Inflammatory macrophage treated with lipopolysaccharide for 4 hours (primary cell): Measurements from ENCODE around the gene SH3BP2.

ENCODE experiments used
- DNase-seq: peaks from one replicate; pipeline ENCODE4 v3.0.0-alpha.2; 2020

Gene SH3BP2

GRCh38 chr4:2792396-2792710, 532 bp upstream of the SH3BP2 start:
- DNase-seq: no peak

GRCh38 chr4:2793586-2794485, 951 bp downstream of the SH3BP2 start:
- peak; percentile 90 for DNase-seq

DNA sequence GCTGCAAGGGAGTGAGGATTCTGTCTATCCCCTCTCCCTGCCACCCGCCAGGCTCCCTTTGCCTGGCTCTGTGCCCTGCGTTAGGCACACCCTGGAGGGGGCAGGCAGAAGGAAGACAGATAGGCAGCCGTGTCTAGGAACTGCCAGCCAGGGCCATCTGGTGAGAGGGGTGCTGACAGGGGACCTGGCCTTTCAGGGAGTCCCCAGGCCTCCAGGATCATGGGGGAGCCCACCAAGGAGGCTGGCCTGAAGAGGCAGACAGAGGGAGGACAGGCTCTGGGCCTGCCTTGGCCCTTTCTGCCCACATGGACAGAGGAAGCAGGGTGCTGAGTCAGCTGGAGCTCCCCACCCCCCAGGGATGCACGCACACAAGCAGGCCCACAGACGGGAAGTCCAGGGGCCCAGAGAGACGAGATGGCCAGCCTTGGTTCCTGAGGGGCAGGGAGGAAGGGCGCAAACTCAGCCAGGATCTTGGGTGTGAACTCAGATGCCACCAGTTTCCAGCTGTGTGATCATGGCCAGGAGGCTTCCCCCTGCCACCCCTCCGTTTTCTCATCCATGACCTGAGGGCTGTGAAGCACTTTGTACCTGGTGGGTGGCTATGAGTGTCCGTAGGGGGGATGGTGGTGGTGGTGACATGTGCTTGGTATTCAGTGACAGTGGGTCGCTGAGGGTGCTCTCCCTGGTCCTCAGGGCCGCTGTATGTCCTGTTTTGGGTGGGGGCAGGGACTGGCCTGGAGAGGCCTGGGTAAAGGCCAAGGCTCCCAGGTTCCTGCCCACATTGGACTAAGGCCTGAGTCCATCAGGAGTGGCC, 1.8 kb downstream of the SH3BP2 start:
- peak; percentile 76 for DNase-seq

GRCh38 chr4:2795300-2795892, 2.5 kb downstream of the SH3BP2 start:
- DNase-seq: no peak

DNA sequence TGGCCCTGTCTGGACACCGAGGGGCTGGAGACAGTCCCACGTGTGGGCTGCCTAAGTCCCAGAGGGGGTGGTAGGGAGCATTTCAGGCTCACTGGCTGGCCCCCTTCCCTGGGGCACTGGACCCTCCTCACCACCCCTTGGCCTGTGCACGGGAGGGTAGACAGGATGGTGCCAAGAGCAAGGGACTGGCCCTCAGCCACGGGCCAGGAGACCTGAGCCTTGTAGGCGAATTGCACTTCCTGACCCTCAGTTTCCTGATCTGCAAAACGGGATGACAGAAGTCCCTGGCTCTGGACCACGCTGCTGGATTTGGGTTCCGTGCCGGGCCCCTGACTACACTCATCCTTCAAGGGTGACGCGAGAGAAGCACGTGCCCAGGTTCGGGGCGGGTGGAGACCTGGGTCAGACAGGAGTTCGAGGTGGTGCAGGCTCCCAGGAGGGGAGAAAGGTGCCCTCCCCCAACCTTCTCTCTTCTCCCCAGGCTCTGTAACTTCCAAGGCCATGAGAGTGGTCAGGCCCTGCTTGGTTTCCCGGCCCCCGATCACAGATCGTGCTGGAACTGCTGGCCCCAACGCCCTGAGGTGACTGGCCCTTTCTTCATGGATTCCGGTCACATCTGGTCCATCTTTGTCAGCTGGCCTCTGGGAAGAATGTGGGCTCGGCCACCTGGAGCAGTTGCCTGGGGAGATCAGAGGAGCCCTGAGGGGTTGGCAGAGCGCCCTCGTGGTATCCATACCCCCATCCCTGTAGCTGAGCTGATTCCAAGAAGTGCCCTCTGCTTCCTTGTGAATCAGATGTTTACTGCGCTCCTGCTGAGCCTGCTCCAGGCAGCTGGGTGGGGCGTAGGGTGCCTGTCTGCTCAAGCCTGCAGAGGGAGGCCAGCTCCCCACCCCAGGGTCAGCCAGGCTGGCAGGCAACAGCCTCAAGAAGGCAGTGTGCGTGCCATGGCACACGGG, 3.3 kb downstream of the SH3BP2 start:
- DNase-seq: no peak

GRCh38 chr4:2796849-2797544, 4.1 kb downstream of the SH3BP2 start:
- DNase-seq: no peak

DNA sequence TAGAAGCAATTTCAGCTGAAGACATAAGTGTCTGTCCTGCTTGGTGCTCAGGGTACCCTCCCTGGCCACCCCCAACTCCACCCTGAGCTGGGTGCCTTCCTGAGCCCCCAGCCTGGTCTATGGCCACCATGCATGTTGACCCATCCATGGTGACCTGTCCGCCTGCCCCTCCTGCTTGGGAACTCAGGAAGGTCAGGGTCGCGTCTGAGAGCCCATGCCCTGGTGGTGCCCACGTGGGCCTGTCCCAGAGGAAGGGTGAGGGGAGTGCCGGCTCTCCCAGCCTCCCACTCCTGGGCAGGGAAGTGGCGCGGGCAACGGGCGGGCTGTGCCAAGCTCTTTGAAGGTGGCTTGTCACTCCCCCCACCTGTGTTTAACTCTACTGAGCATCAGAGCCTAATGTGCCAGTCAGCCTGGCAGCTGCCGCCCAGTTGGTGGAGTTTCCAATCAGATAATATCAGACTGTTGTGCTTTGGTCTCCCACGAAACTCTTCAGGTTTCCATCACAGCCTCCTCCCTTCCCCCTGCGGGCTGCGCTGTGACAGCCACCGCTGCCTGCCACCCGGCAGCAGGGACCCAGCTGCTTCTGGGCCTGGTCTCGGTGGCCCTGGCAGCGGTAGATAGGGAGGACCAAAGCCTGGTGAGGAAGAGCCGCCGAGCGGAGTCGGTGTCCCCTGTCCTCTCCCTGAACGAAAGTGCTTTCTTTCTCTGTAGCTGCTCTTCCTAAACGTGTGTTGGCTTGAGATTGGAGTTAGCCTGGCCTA, 4.8 kb downstream of the SH3BP2 start:
- no peak for DNase-seq

- DNase-seq: peak; percentile 90
Measured at GRCh38 chr4:2798399-2799223, 5.7 kb downstream of the SH3BP2 start.

DNA sequence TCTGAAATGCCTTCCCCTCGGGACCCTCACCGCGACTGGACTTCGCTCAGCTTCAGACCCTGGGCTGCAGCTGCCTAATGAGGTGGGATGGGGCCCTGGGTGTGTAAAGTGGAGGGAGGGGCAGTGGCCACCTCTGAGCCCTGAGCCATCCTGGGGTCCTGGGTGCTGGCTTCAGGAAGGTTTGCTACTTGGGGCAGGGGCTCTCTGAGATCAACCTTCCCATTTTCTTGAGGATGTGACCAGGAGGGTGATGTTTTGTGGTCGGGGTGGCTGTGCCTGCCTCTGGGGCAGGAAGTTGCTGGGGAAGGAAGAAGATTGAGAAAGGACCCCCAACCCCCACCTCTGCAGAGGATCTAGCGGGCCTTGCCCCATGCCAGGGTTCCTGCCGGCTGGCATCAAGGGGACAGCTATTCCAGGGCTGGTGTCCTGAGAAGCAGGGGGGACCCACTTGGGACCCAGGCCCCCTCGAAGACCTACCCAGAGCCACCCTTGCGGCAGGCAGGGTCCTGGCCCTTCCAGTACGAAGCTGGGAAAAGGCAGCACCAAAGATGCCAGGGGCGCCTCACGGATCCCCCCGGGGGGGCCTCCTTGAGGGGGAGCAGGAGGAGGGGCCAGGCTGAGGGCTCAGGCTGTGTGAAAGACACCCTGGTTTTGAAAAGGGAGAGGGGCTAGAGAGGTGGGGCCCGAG, 6.5 kb downstream of the SH3BP2 start:
- peak; percentile 65 for DNase-seq

DNA sequence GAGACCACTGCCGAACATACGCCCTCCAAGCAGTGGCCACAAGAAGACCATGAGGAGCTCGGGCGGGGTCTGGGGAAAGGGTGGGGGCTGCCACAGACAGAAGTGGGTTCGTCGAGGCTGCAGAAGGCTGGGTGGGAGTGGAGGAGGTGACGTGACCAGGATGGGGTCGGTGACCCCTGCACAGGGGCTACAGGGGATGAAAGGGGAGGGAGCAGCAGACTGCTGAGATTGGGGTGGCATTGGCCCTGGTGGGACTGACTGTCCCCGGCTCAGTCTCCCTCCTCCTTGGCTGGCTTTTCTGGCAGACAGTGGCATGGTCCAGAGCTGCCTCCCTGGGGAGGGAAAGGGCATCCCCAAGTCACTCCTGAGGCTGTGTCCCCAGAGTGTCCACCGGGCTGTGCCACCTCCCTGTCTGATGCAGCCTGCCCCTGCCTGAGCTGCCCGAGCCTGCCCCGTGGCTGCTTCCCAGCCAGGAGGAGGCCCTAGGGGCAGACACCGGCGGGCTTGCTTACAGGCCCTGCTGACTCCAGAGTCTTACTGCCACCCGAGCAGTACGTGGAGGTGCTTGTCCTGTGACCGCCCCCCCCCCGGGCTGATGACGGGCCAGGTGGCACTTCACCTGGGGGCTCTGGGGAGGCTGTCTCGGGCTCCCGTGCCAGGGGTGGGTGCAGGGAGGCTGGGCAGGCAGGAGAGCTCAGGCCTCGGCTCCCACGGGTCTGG, 7.2 kb downstream of the SH3BP2 start:
- DNase-seq: peak; percentile 49

- DNase-seq: peak; percentile 98
Measured at GRCh38 chr4:2800691-2801596, 8.1 kb downstream of the SH3BP2 start.

DNA sequence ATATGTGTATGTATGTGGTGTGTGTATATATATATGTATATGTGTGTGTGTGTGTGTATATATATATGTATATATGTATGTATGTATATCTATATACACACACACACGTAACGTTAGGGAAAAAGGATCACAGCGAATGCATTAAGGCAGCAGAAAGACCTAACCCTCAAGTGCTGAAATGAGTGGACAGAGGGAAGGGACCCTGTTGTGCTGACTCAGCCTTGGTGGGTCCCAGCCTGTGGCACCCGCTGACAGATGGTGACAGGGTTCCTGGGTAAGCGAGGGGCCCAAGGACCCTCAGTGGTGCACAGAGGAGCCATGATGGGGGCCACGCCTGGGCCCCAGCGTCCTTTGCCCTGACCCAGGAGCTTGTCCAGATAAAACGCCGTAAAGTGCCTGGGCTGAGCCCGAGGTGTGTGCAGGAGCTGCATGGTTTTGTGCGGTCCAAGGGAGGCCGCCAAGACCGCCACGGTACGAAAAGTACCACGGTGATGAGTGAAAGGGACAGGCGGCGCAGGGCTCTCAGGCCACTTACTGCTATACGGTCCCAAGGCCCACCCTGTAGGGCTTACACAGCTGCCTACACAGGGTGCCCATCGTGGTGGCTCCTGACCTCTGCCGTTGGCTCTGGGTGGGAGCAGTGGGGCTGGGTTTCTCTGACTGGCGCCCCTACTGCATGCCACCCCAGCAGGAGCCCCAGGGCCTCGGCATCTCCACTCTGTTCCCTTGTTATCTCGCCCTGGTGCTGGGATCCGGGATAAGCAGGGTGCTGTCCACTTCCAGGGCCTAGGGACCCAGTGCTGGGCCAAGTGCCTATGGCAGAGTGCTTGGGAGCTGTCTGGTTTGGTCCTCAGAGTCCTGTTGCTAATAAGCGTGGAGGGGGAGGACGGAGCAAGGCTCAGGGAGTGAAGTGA, 10.0 kb downstream of the SH3BP2 start:
- no peak for DNase-seq

- peak; percentile 99 for DNase-seq
Measured at GRCh38 chr4:2803624-2804448, 11.0 kb downstream of the SH3BP2 start.

GRCh38 chr4:2804449-2804972, 11.6 kb downstream of the SH3BP2 start:
- no peak for DNase-seq

DNA sequence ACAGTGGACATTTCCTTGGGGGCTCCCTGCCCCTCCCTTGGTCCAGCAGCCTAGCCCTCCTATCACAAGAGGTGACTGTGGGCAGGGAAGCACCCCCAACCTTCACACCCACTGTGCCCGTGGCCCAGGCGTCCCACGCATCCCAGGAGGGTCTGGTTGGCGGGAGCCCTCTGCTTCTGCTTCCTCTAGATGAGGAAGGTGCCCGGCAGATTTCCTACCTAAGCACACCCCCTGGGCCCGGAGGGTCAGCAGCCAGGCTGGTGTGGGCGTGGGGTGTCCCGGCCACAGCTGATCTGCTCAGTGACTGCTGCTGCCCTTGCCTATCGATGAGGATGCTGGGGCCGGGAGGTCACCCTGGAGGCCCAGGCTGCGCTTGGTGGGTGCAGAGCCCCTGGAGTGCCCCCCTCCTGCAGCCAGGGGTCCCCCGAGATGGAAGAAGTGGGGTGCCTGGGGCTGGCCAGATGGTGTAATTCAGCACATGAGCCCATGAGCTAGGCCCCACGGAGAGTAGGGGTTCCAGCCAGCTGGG, 12.2 kb downstream of the SH3BP2 start:
- no peak for DNase-seq
